Activated naive CD8-positive, alpha-beta T cell (primary cell): ENCODE data around the gene CADM1.

Experiments used
- H3K27ac Mint-ChIP-seq: one replicate; pipeline ENCODE4 v1.8.0; 2021; ENCODE audit warnings: mixed read lengths
- H3K27me3 Mint-ChIP-seq: one replicate; pipeline ENCODE4 v1.8.0; 2021; ENCODE audit warnings: mixed read lengths
- H3K36me3 Mint-ChIP-seq: one replicate; pipeline ENCODE4 v1.8.0; 2021; ENCODE audit warnings: mixed read lengths
- H3K4me1 Mint-ChIP-seq: one replicate; pipeline ENCODE4 v1.8.0; 2021; ENCODE audit warnings: low read depth, mixed read lengths
- H3K4me3 Mint-ChIP-seq: one replicate; pipeline ENCODE4 v1.8.0; 2021; ENCODE audit warnings: mild to moderate bottlenecking, mixed read lengths
- H3K9me3 Mint-ChIP-seq: one replicate; pipeline ENCODE4 v1.8.0; 2021; ENCODE audit warnings: low read depth, mixed read lengths

The CADM1 gene

DNA sequence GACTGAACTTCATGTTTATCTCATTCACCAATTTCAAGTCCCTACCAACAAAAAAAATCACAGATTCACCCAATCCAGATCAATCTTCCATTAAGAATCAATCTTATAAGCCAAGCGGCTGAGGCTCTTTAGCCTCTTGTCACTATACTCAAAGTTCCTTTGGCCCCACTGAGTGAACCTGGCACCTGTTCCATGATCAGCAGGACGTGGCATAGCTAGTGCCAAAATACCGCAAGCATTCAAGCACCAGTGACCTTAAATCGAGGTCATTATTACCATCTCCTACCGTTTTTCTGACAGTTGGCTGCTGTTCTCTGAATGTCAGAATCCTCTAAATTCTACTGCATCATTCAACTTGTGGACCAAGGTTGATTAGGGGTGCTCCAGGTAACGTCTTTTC is 141.2 kb downstream of the CADM1 start:
- Mint-ChIP-seq H3K4me1 (no peaks in the 10 kb centered on the region), H3K27ac (no peak overlapping the region), H3K36me3 (no peaks in the 10 kb centered on the region), H3K9me3 (no peaks in the 10 kb centered on the region), H3K4me3 (no peak overlapping the region), H3K27me3 (no peaks in the 10 kb centered on the region)

- H3K27ac Mint-ChIP-seq: no peak overlapping the region
- H3K4me3 Mint-ChIP-seq: no peak overlapping the region
- no peaks in the 10 kb centered on the region for H3K27me3 Mint-ChIP-seq
- no peaks in the 10 kb centered on the region for H3K36me3 Mint-ChIP-seq
- H3K4me1 Mint-ChIP-seq: no peaks in the 10 kb centered on the region
- H3K9me3 Mint-ChIP-seq: no peaks in the 10 kb centered on the region
Measured at GRCh38 chr11:115361025-115361424, 143.2 kb downstream of the CADM1 start.

DNA sequence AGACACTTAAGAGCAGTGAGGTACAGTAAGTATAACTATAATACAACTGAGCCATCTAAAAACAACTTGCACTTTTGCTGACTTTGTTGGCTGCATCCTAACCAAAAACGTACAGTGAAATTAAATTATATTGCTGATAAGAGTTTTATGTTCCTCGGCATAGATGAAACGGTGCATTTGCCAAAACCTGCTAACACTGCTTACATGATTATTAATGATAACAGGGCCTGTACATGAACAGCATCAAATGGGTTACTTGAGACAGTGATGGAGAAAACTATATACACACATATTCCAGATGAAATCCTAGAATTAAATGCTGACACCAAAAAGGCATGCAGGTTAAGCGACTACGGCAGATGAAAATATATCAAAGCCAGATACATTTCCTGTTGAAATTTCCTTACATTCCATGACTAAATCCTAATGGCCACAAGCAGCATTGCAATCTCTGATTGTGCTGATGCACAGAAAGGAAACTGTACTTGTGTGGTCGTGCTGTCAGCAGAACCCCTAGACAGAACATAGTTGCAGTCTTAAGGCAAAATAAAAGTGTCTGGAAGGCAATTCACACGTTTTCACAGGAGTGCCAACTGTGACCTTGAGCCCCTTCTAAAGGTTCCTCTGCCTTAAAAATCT is 143.9 kb downstream of the CADM1 start:
- H3K36me3 Mint-ChIP-seq: no peaks in the 10 kb centered on the region

DNA sequence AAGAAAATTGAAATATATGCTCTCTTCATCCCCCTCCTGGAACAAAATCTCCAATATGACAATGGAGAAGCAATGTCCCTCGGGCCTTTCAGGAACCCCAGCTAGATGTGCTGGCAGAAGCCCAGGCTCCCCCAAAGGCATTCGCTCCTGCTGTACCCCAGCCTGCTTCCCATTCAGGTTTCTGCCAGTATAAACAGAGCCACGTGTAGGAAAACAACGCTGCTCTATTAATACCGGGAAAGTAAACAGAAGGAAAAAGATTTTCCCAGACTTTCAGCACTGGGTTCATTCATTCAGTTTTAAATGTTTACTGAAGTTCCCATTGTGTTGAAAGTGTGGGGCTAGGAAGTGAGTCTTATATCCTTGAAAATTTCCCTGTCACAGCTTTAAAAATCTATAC is 147.1 kb downstream of the CADM1 start:
- Mint-ChIP-seq H3K4me1 (no peaks in the 10 kb centered on the region), H3K27ac (no peak overlapping the region), H3K4me3 (no peak overlapping the region), H3K36me3 (no peaks in the 10 kb centered on the region), H3K27me3 (no peaks in the 10 kb centered on the region), H3K9me3 (no peaks in the 10 kb centered on the region)

More for the DNA sequence above, 143.9 kb downstream of the CADM1 start:
- Mint-ChIP-seq H3K4me1 (no peaks in the 10 kb centered on the region), H3K9me3 (no peaks in the 10 kb centered on the region), H3K4me3 (no peak overlapping the region), H3K27me3 (no peaks in the 10 kb centered on the region), H3K27ac (no peak overlapping the region)

DNA sequence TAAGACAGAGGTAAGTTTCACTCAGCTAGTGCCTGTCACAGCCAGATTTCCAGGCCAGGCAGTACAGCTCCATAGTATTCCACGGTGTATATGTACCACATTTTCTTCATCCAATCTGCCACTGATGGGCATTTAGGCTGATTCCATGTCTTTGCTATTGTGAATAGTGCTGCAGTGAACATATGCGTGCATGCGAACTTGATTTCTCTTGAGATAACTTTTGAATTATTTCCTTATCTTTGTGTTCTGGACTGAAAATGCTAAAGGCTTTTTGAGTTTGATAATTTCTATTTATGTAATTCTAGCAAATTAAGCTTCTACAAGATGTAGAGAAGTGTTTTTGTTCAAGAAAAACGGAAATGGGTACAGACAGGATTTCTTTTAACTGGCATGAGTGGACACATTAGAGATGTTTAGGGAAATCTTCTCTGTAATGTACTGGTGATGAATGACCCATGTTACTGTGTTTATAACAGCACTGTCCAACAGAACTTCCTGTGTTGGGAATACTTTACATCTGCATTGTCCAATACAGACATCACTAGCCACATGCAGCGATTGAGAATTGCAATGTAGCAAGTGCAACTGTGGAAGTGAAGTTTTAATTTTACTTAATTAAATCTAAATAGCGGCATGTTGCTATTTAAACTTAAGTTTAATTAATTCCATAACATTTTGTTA is 151.3 kb downstream of the CADM1 start:
- Mint-ChIP-seq H3K27ac (no peak overlapping the region), H3K27me3 (peaks cover 2% of the 10 kb centered on the region), H3K4me3 (no peak overlapping the region), H3K36me3 (no peaks in the 10 kb centered on the region), H3K4me1 (no peaks in the 10 kb centered on the region), H3K9me3 (no peaks in the 10 kb centered on the region)

GRCh38 chr11:115349335-115350017 is 154.7 kb downstream of the CADM1 start:
- Mint-ChIP-seq H3K9me3 (no peaks in the 10 kb centered on the region), H3K36me3 (no peaks in the 10 kb centered on the region), H3K27ac (no peak overlapping the region), H3K27me3 (peaks cover 2% of the 10 kb centered on the region), H3K4me1 (no peaks in the 10 kb centered on the region), H3K4me3 (no peak overlapping the region)

- Mint-ChIP-seq H3K4me1 (no peaks in the 10 kb centered on the region), H3K27me3 (peaks cover 2% of the 10 kb centered on the region), H3K4me3 (no peak overlapping the region), H3K27ac (no peak overlapping the region), H3K9me3 (no peaks in the 10 kb centered on the region), H3K36me3 (no peaks in the 10 kb centered on the region)
Measured at GRCh38 chr11:115348416-115348815, 155.8 kb downstream of the CADM1 start.

- Mint-ChIP-seq H3K27ac (no peak overlapping the region), H3K27me3 (peaks cover 2% of the 10 kb centered on the region), H3K9me3 (no peaks in the 10 kb centered on the region), H3K4me3 (no peak overlapping the region), H3K4me1 (no peaks in the 10 kb centered on the region), H3K36me3 (no peaks in the 10 kb centered on the region)
Measured at GRCh38 chr11:115347106-115347505, 157.1 kb downstream of the CADM1 start.

DNA sequence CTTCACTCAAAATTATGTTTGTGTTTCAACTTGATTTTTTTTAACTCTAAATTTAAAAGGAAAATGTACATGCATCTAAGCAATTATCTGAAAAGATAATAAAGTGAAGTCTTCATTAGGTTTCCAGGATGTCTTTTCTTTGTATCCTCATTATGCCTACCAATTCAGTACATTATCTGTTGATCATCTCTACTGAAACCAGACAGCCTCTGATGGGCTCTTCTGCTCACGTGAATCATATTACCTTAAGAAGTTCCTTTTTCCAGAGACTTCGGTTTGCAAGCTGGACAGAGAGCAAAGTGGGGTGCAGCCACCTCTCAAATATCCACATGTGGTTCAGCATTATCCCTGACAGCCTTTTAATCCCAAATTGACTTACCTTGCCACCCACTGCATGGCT is 158.4 kb downstream of the CADM1 start:
- H3K9me3 Mint-ChIP-seq: no peaks in the 10 kb centered on the region
- H3K27me3 Mint-ChIP-seq: peaks cover 5% of the 10 kb centered on the region
- no peaks in the 10 kb centered on the region for H3K4me1 Mint-ChIP-seq
- H3K36me3 Mint-ChIP-seq: no peaks in the 10 kb centered on the region
- no peak overlapping the region for H3K27ac Mint-ChIP-seq
- no peak overlapping the region for H3K4me3 Mint-ChIP-seq

- Mint-ChIP-seq H3K27ac (no peak overlapping the region), H3K36me3 (no peaks in the 10 kb centered on the region), H3K9me3 (no peaks in the 10 kb centered on the region), H3K4me1 (no peaks in the 10 kb centered on the region), H3K4me3 (no peak overlapping the region), H3K27me3 (peaks cover 5% of the 10 kb centered on the region)
Measured at GRCh38 chr11:115345361-115345760, 158.9 kb downstream of the CADM1 start.

DNA sequence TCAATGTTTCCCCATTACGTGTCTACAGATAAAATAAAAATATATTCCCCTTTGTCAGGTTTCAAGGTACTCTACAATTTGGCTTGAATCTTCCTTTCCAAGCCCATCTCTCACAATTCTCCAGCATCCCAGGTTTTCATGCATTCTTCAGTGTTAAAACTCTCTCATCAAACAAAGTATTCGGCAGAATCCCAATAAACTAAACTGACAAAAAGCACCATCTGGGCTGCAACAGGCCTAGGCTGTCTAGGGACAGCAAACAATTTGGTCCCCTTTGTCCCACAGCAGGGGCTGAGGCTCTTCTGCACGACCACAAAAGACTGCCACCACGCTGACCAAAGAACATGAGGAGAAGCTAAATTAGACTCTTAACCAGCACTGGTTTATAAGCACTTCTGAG is 159.4 kb downstream of the CADM1 start:
- Mint-ChIP-seq H3K9me3 (no peaks in the 10 kb centered on the region), H3K4me3 (no peak overlapping the region), H3K4me1 (no peaks in the 10 kb centered on the region), H3K27me3 (peaks cover 6% of the 10 kb centered on the region), H3K36me3 (no peaks in the 10 kb centered on the region), H3K27ac (no peak overlapping the region)

DNA sequence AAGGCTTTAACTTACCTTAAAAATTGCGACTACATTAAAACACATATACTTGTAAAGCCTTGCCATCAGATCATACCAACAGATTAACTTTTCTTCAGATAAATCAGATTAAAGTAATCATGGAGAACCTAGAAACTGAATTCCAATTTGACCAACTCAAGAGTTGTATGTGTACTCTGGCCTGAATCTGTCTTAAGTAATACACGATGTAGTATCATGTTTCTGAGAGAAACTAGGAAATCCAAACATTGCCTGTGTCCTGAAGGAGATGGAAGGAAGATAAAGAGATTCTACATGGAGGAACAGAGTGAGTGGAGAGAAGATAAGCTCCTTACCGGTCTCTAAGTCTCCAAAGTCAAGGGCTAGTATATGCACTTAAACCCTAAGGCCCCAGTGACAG is 162.1 kb downstream of the CADM1 start:
- H3K27ac Mint-ChIP-seq: no peak overlapping the region
- H3K27me3 Mint-ChIP-seq: peaks cover 6% of the 10 kb centered on the region
- H3K4me1 Mint-ChIP-seq: no peaks in the 10 kb centered on the region
- no peaks in the 10 kb centered on the region for H3K36me3 Mint-ChIP-seq
- no peak overlapping the region for H3K4me3 Mint-ChIP-seq
- H3K9me3 Mint-ChIP-seq: no peaks in the 10 kb centered on the region

GRCh38 chr11:115340874-115341273 is 163.3 kb downstream of the CADM1 start:
- H3K4me3 Mint-ChIP-seq: no peak overlapping the region
- no peaks in the 10 kb centered on the region for H3K9me3 Mint-ChIP-seq
- peaks cover 6% of the 10 kb centered on the region for H3K27me3 Mint-ChIP-seq
- no peak overlapping the region for H3K27ac Mint-ChIP-seq
- H3K36me3 Mint-ChIP-seq: no peaks in the 10 kb centered on the region
- no peaks in the 10 kb centered on the region for H3K4me1 Mint-ChIP-seq

GRCh38 chr11:115338476-115338875 is 165.7 kb downstream of the CADM1 start:
- peaks cover 8% of the 10 kb centered on the region for H3K27me3 Mint-ChIP-seq
- H3K36me3 Mint-ChIP-seq: no peaks in the 10 kb centered on the region
- no peaks in the 10 kb centered on the region for H3K4me1 Mint-ChIP-seq
- H3K4me3 Mint-ChIP-seq: no peak overlapping the region
- H3K9me3 Mint-ChIP-seq: no peaks in the 10 kb centered on the region
- H3K27ac Mint-ChIP-seq: no peak overlapping the region

- Mint-ChIP-seq H3K4me3 (no peak overlapping the region), H3K4me1 (no peaks in the 10 kb centered on the region), H3K9me3 (no peaks in the 10 kb centered on the region), H3K27me3 (peaks cover 3% of the 10 kb centered on the region), H3K27ac (no peak overlapping the region), H3K36me3 (no peaks in the 10 kb centered on the region)
Measured at GRCh38 chr11:115334932-115335788, 169.1 kb downstream of the CADM1 start.
